Liver (tissue), 9 donors: Measurements from ENCODE around the gene DNAH17. TPM values are rescaled to one million over a fixed set of nuclear protein-coding genes. Genes with fewer than 3 reads are reported as not detected.

Source experiments
- DNase-seq: peaks from one replicate; pipeline ENCODE4 v3.0.0-alpha.2; 2017; ENCODE audit warnings: low spot score
- H3K27ac ChIP-seq, 2 donors: one replicate each; pipeline ENCODE4 v1.7.0; 2013; ENCODE audit warnings: inconsistent platforms in 2 of 2, low read length in 2 of 2, control low read depth in 1 of 2, low read depth in 1 of 2, mild to moderate bottlenecking in 1 of 2
- H3K27me3 ChIP-seq, 4 donors: one replicate each; pipeline versions ENCODE4 v1.6.1 to v1.7.0; 2013; ENCODE audit warnings: low read length in 3 of 4, inconsistent platforms in 1 of 4, mild to moderate bottlenecking in 1 of 4, moderate library complexity in 1 of 4; ENCODE audit not compliant: control insufficient read depth in 4 of 4, insufficient read depth in 4 of 4
- H3K36me3 ChIP-seq, 4 donors: one replicate each; pipeline versions ENCODE4 v1.6.1 to v1.7.0; 2013; ENCODE audit warnings: low read length in 3 of 4, mild to moderate bottlenecking in 3 of 4, low read depth in 1 of 4, moderate library complexity in 1 of 4; ENCODE audit not compliant: control insufficient read depth in 4 of 4, insufficient read depth in 3 of 4
- H3K4me1 ChIP-seq, 4 donors: one replicate each; pipeline versions ENCODE4 v1.6.1 to v1.7.0; 2013; ENCODE audit warnings: low read length in 3 of 4, mild to moderate bottlenecking in 3 of 4, moderate library complexity in 1 of 4; ENCODE audit not compliant: control insufficient read depth in 4 of 4, insufficient read depth in 4 of 4
- H3K4me3 ChIP-seq, 3 donors: one replicate each; pipeline versions ENCODE4 v1.6.1 to v1.7.0; 2013; ENCODE audit warnings: low read length in 3 of 3, control low read depth in 1 of 3, low read depth in 1 of 3, mild to moderate bottlenecking in 1 of 3
- H3K9ac ChIP-seq, 2 donors: one replicate each; pipeline ENCODE4 v1.7.0; 2013; ENCODE audit warnings: low read length in 2 of 2, mild to moderate bottlenecking in 2 of 2, moderate library complexity in 2 of 2, control low read depth in 1 of 2, low read depth in 1 of 2
- H3K9me3 ChIP-seq, 4 donors: one replicate each; pipeline versions ENCODE4 v1.6.1 to v1.7.0; 2013; ENCODE audit warnings: low read length in 3 of 4; ENCODE audit not compliant: control insufficient read depth in 4 of 4
- ATF3 ChIP-seq: IDR thresholded peaks from 2 replicates; pipeline ENCODE4 v1.6.1; 2016; ENCODE audit warnings: antibody characterized with exemption
- EGR1 ChIP-seq, 2 donors: IDR thresholded peaks; 2 replicates each; pipeline ENCODE4 v1.6.1; 2016 to 2018; ENCODE audit warnings: antibody characterized with exemption in 2 of 2, low read depth in 2 of 2
- FOXA1 ChIP-seq: IDR thresholded peaks from 2 replicates; pipeline ENCODE4 v1.6.1; 2016; ENCODE audit warnings: antibody characterized with exemption
- FOXA2 ChIP-seq: IDR thresholded peaks from 2 replicates; pipeline ENCODE4 v1.6.1; 2016; ENCODE audit warnings: antibody characterized with exemption
- GABPA ChIP-seq, 2 donors: IDR thresholded peaks in 1 of 2; conservative IDR thresholded peaks in 1 of 2; 2 replicates each; pipeline ENCODE4 v1.6.1; 2016; ENCODE audit warnings: antibody characterized with exemption in 2 of 2, mild to moderate bottlenecking in 1 of 2, moderate library complexity in 1 of 2
- HNF4A ChIP-seq, 2 donors: conservative IDR thresholded peaks; 2 replicates each; pipeline ENCODE4 v1.6.1; 2016; ENCODE audit warnings: antibody characterized with exemption in 2 of 2, mild to moderate bottlenecking in 2 of 2
- HNF4G ChIP-seq: IDR thresholded peaks from 2 replicates; pipeline ENCODE4 v1.6.1; 2016; ENCODE audit warnings: antibody characterized with exemption
- JUND ChIP-seq, 2 donors: IDR thresholded peaks; 2 replicates each; pipeline ENCODE4 v1.6.1; 2016; ENCODE audit warnings: antibody characterized with exemption in 2 of 2
- NR2F2 ChIP-seq: IDR thresholded peaks from 2 replicates; pipeline ENCODE4 v1.6.1; 2016; ENCODE audit warnings: antibody characterized with exemption
- RAD21 ChIP-seq, 2 donors: IDR thresholded peaks; 2 replicates each; pipeline ENCODE4 v1.6.1; 2016; ENCODE audit warnings: antibody characterized with exemption in 2 of 2, mild to moderate bottlenecking in 2 of 2
- RXRA ChIP-seq, 2 donors: IDR thresholded peaks; 2 replicates each; pipeline ENCODE4 v1.6.1; 2017 to 2018; ENCODE audit warnings: antibody characterized with exemption in 2 of 2, mild to moderate bottlenecking in 1 of 2
- SP1 ChIP-seq: IDR thresholded peaks from 2 replicates; pipeline ENCODE4 v1.6.1; 2018; ENCODE audit warnings: antibody characterized with exemption, mild to moderate bottlenecking
- TAF1 ChIP-seq: conservative IDR thresholded peaks from 2 replicates; pipeline ENCODE4 v1.6.1; 2016; ENCODE audit warnings: antibody characterized with exemption, mild to moderate bottlenecking
- YY1 ChIP-seq: IDR thresholded peaks from 2 replicates; pipeline ENCODE4 v1.6.1; 2016; ENCODE audit warnings: antibody characterized with exemption, mild to moderate bottlenecking
- ZBTB33 ChIP-seq: IDR thresholded peaks from 2 replicates; pipeline ENCODE4 v1.6.1; 2016; ENCODE audit warnings: antibody characterized with exemption
- WGBS: extraction: QIAGEN DNeasy Blood & Tissue Kit; methylation state at CpG from one replicate; pipeline ENCODE4 v1.1.7; 2013; 5-methylcytosine and 5-hydroxymethylcytosine counted together
- polyA plus RNA-seq, 2 donors: library from polyadenylated mRNA; stranded (reverse) in 1 of 2; unstranded in 1 of 2; fragments of 200-250 nt in 1 of 2; fragments of >200 nt in 1 of 2; fragmentation: Nextera tagmentation in 1 of 2; extraction: Ambion mirVana in 1 of 2; gene quantifications; one replicate each; pipeline versions ENCODE4 v1.2.1 to v1.2.3, GENCODE V29; 2013 to 2015
- total RNA-seq, 2 donors: library from RNA; depleted of rRNA; stranded (reverse); fragments of >200 nt; gene quantifications; one replicate each; pipeline ENCODE4 v1.2.3, GENCODE V29; 2014
- TF ChIP-seq, protein P1 (sequence below): fragments of 150-350 bp; IDR thresholded peaks from 2 replicates; pipeline ENCODE4 v1.5.1; 2017; ENCODE audit warnings: improper control_type of control experiment, low read depth, low read length; ENCODE audit not compliant: missing input control
- TF ChIP-seq, protein P2 (sequence below): IDR thresholded peaks from 2 replicates; pipeline ENCODE4 v1.6.1; 2016; ENCODE audit warnings: antibody characterized with exemption
- TF ChIP-seq, protein P3 (sequence below): IDR thresholded peaks from 2 replicates; pipeline ENCODE4 v1.6.1; 2016; ENCODE audit warnings: antibody characterized with exemption, mild to moderate bottlenecking
- donor health status: healthy.
- donor health status: healthy.
- donor health status: healthy.
- donor health status: healthy.
- donor health status: healthy.

DNAH17 gene
- total and polyA plus RNA-seq, 4 donors, result 0.09 to 0.79 TPM; not detected in 2

- Histone ChIP-seq H3K9ac (no peak overlapping the region), H3K9me3 (no peaks in the 10 kb centered on the region), H3K4me1 (no peaks in the 10 kb centered on the region), H3K36me3 (no peaks in the 10 kb centered on the region), H3K27ac (no peak overlapping the region), H3K4me3 (no peak overlapping the region), H3K27me3 (no peaks in the 10 kb centered on the region)
- TF ChIP-seq FOXA1 (no peak), FOXA2 (no peak), HNF4A (conservative IDR thresholded peaks at IDR 0.05) (no peak), TAF1 (no peak), EGR1 (IDR thresholded peaks at IDR 0.05; ENCODE audit: low read depth in 2 of 2) (no peak), JUND (IDR thresholded peaks at IDR 0.05) (no peak), YY1 (no peak), ZBTB33 (no peak), SP1 (no peak), RAD21 (IDR thresholded peaks at IDR 0.05) (no peak), HNF4G (no peak), ATF3 (no peak), NR2F2 (no peak), RXRA (IDR thresholded peaks at IDR 0.05) (no peak), GABPA (IDR thresholded peaks at IDR 0.05 in 1 of 2, conservative IDR thresholded peaks at IDR 0.05 in 1 of 2) (no peak)
- TF ChIP-seq, protein P1, sequence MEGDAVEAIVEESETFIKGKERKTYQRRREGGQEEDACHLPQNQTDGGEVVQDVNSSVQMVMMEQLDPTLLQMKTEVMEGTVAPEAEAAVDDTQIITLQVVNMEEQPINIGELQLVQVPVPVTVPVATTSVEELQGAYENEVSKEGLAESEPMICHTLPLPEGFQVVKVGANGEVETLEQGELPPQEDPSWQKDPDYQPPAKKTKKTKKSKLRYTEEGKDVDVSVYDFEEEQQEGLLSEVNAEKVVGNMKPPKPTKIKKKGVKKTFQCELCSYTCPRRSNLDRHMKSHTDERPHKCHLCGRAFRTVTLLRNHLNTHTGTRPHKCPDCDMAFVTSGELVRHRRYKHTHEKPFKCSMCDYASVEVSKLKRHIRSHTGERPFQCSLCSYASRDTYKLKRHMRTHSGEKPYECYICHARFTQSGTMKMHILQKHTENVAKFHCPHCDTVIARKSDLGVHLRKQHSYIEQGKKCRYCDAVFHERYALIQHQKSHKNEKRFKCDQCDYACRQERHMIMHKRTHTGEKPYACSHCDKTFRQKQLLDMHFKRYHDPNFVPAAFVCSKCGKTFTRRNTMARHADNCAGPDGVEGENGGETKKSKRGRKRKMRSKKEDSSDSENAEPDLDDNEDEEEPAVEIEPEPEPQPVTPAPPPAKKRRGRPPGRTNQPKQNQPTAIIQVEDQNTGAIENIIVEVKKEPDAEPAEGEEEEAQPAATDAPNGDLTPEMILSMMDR, result no peak
- TF ChIP-seq, protein P2, sequence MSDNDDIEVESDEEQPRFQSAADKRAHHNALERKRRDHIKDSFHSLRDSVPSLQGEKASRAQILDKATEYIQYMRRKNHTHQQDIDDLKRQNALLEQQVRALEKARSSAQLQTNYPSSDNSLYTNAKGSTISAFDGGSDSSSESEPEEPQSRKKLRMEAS, result no peak
- TF ChIP-seq, protein P3, sequence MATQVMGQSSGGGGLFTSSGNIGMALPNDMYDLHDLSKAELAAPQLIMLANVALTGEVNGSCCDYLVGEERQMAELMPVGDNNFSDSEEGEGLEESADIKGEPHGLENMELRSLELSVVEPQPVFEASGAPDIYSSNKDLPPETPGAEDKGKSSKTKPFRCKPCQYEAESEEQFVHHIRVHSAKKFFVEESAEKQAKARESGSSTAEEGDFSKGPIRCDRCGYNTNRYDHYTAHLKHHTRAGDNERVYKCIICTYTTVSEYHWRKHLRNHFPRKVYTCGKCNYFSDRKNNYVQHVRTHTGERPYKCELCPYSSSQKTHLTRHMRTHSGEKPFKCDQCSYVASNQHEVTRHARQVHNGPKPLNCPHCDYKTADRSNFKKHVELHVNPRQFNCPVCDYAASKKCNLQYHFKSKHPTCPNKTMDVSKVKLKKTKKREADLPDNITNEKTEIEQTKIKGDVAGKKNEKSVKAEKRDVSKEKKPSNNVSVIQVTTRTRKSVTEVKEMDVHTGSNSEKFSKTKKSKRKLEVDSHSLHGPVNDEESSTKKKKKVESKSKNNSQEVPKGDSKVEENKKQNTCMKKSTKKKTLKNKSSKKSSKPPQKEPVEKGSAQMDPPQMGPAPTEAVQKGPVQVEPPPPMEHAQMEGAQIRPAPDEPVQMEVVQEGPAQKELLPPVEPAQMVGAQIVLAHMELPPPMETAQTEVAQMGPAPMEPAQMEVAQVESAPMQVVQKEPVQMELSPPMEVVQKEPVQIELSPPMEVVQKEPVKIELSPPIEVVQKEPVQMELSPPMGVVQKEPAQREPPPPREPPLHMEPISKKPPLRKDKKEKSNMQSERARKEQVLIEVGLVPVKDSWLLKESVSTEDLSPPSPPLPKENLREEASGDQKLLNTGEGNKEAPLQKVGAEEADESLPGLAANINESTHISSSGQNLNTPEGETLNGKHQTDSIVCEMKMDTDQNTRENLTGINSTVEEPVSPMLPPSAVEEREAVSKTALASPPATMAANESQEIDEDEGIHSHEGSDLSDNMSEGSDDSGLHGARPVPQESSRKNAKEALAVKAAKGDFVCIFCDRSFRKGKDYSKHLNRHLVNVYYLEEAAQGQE, result no peak
- no peak for DNase-seq
- 88% methylated on average over 16 of the region's 16 CpGs for WGBS
Measured at GRCh38 chr17:78438694-78439325, 138.4 kb downstream of the DNAH17 start.
